Right renal cortex interstitium (tissue), 3 donors: ENCODE data around the gene SLC26A11. TPM values are rescaled to one million over a fixed set of nuclear protein-coding genes. Genes with fewer than 3 reads are reported as not detected.

Experiments
- DNase-seq, 3 donors: peaks; one replicate each; pipeline ENCODE4 v3.0.0-alpha.2; 2013; ENCODE audit warnings: low read depth in 3 of 3, low spot score in 2 of 3
- polyA plus RNA-seq, 3 donors: library from polyadenylated mRNA; unstranded; fragments of 120-200 nt; gene quantifications; one replicate each; pipeline ENCODE4 v1.2.1, GENCODE V29; 2013; ENCODE audit not compliant: insufficient read length in 3 of 3

The SLC26A11 gene
- 10 to 100 TPM; 20.2 to 22.7 (median 22.4) TPM for polyA plus RNA-seq

- peak in 1 of 3 donors; percentile 64 for DNase-seq
Observed at GRCh38 chr17:80220054-80220735, at the start of gene SLC26A11, which contains the start of gene SGSH. TSS of gene SLC26A11 (plus strand) at chr17:80220427. CDS start at chr17:80221561, 1,134 bp downstream. TSS of gene SGSH (minus strand) at chr17:80220333. CDS start at chr17:80220313, 20 bp downstream.

- no peak for DNase-seq
Observed at GRCh38 chr17:80171681-80172080, 48.5 kb upstream of the SLC26A11 start.

- no peak for DNase-seq
Observed at GRCh38 chr17:80173126-80173525, 47.1 kb upstream of the SLC26A11 start.

- no peak for DNase-seq
Observed at GRCh38 chr17:80173916-80174315, 46.3 kb upstream of the SLC26A11 start.

- no peak for DNase-seq
Observed at GRCh38 chr17:80176757-80177156, 43.5 kb upstream of the SLC26A11 start.

- no peak for DNase-seq
Observed at GRCh38 chr17:80177986-80178595, 42.1 kb upstream of the SLC26A11 start.

- DNase-seq: no peak
Observed at GRCh38 chr17:80180192-80180591, 40.0 kb upstream of the SLC26A11 start.

GRCh38 chr17:80181431-80181830, 38.8 kb upstream of the SLC26A11 start:
- no peak for DNase-seq

- DNase-seq: no peak
Observed at GRCh38 chr17:80182118-80182844, 37.9 kb upstream of the SLC26A11 start.

- DNase-seq: no peak
Observed at GRCh38 chr17:80182845-80183223, 37.4 kb upstream of the SLC26A11 start.

- DNase-seq: no peak
Observed at GRCh38 chr17:80183581-80184422, 36.4 kb upstream of the SLC26A11 start.

GRCh38 chr17:80184423-80184714, 35.9 kb upstream of the SLC26A11 start:
- DNase-seq: no peak

- no peak for DNase-seq
Observed at GRCh38 chr17:80185968-80186367, 34.3 kb upstream of the SLC26A11 start.

- DNase-seq: no peak
Observed at GRCh38 chr17:80187090-80187489, 33.1 kb upstream of the SLC26A11 start.

GRCh38 chr17:80187515-80187941, 32.7 kb upstream of the SLC26A11 start:
- no peak for DNase-seq

GRCh38 chr17:80189611-80190010, 30.6 kb upstream of the SLC26A11 start:
- DNase-seq: no peak

- no peak for DNase-seq
Observed at GRCh38 chr17:80190716-80191115, 29.5 kb upstream of the SLC26A11 start.

GRCh38 chr17:80191192-80191591, 29.0 kb upstream of the SLC26A11 start:
- DNase-seq: no peak

- no peak for DNase-seq
Observed at GRCh38 chr17:80191865-80192661, 28.2 kb upstream of the SLC26A11 start.

- DNase-seq: no peak
Observed at GRCh38 chr17:80195141-80195540, 25.1 kb upstream of the SLC26A11 start.
